Vagina (tissue), 2 donors: Measurements from ENCODE around the gene PPP3CB.

Experiments used
- CTCF ChIP-seq, 3 experiments: fragments of 450-650 bp in 2 of 3; fragments of 200-600 bp in 1 of 3; sonication (generic) in 1 of 3; IDR thresholded peaks; one replicate each; pipeline ENCODE4 v1.5.1; 2017 to 2019; ENCODE audit warnings: antibody characterized with exemption in 3 of 3, mild to moderate bottlenecking in 2 of 3, moderate library complexity in 2 of 3
- POLR2AphosphoS5 ChIP-seq, 2 donors: sonication (generic); formaldehyde crosslinking; IDR thresholded peaks; one replicate each; pipeline ENCODE4 v1.9.0; 2017; ENCODE audit warnings: antibody characterized with exemption in 2 of 2, mild to moderate bottlenecking in 2 of 2, low read depth in 1 of 2; ENCODE audit not compliant: insufficient read depth in 1 of 2

DNA sequence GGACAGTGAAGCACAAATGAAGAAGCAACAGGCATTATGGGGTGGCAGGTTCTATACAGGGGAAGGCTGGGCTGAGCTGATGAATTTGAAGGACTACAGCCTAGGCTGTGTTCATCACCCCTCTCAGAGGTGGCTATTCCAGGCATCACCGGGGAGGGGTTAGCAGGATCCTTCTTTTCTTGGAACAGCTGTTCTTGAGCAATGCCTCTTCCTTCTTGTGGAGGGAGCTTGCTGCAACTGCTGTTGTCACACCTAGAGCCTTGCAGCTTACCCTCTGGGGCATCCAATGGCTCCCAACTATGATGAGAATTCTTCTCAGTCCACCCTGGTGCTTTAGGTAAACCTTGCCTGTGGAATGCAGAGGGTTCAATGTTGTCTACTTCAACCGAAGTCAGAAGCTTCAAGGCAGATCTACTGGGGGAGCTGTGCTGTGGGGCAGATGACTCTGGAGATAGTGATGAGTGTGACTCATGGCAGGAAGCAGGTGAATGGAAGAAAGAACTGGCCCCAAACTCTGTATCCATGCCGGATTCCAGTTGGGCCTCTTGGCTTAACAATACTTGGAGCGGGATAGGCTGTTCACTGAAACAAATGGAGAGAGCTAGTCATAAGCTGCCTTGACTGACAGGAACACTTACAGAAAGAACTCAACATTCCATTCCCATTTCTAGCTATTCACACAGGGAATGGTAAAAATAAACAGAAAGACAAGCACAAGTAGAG is 21.5 kb upstream of the PPP3CB start:
- no peak for TF ChIP-seq CTCF (IDR thresholded peaks at IDR 0.05)
- TF ChIP-seq POLR2AphosphoS5 (IDR thresholded peaks at IDR 0.05; ENCODE audit: insufficient read depth in 1 of 2, low read depth in 1 of 2) = no peak
